Dendritic cell treated with granulocyte-macrophage colony-stimulating factor and Interleukin-4, amounts not matched to agents 40 ng/mL and 50 ng/mL, for 4 days (primary cell): ENCODE results near the gene ZNF652.
A peak's percentile ranks its signal among the peaks of the same experiment; 100 is the strongest.

Experiments used
- H3K27ac Mint-ChIP-seq: one replicate; pipeline ENCODE4 v1.8.0; 2022; ENCODE audit warnings: mild to moderate bottlenecking, mixed read lengths
- H3K27me3 Mint-ChIP-seq: one replicate; pipeline ENCODE4 v1.8.0; 2022; ENCODE audit warnings: mild to moderate bottlenecking, mixed read lengths
- H3K36me3 Mint-ChIP-seq: one replicate; pipeline ENCODE4 v1.8.0; 2022; ENCODE audit warnings: low read depth, mixed read lengths
- H3K4me1 Mint-ChIP-seq: one replicate; pipeline ENCODE4 v1.8.0; 2022; ENCODE audit warnings: low read depth, mixed read lengths
- H3K4me3 Mint-ChIP-seq: one replicate; pipeline ENCODE4 v1.8.0; 2022; ENCODE audit warnings: mild to moderate bottlenecking, moderate library complexity, mixed read lengths
- H3K9me3 Mint-ChIP-seq: one replicate; pipeline ENCODE4 v1.8.0; 2022; ENCODE audit warnings: mixed read lengths
- intact Hi-C: fragments of 100-400 bp; cut with micrococcal nuclease; formaldehyde crosslinking; loops from one replicate; pipeline ENCODE4 v1.15.0; 2022

ZNF652 gene

DNA sequence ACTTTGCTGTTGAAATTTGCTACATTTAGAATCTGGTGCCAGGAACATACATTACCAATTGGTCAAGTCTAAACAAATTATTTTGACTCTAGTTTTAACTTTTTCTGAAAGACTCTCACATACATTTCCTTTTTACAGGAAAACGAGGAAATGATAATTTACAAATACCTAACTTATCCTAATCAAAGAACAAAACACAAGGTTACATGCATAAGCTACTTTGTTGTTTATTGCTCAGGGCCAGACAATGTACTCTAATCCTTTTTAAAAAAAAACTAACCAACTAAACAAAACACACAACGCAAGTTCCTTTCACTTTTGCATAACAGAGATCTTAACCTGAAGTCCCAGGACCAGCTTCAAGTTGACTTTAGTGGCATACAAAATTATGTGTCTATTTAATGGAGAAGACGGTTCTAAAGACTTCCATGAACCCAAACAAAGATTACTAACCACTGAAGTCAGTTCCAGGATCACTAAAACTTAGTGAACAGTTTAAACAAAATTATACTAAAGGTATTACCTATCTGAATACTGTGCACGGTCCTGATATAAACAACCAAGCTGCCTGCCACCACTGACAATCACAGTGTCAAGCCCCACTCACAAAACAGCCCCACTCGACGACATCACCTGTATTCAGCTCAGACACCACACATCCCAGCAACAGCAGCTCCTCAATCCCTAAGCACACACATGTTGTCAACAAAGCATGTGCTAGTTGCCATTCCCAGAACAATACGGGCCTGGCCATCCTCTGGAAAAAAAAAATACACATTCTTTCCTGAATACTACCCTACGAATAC, 1.9 kb downstream of the ZNF652 start:
- peak overlapping the region; percentile 92 for H3K4me3 Mint-ChIP-seq
- H3K27me3 Mint-ChIP-seq, result no peaks in the 10 kb centered on the region
- peak overlapping the region; percentile 90 for H3K27ac Mint-ChIP-seq
- no peaks in the 10 kb centered on the region for H3K9me3 Mint-ChIP-seq
- H3K36me3 Mint-ChIP-seq, result peaks cover 15% of the 10 kb centered on the region
- H3K4me1 Mint-ChIP-seq, result peaks cover 48% of the 10 kb centered on the region
- intact Hi-C loops, result loop anchor here (2.0 to 5.0 kb wide), 2 partner anchors 13 to 37 kb away; no protein-coding TSS in a partner anchor

- Mint-ChIP-seq H3K4me1 (peaks cover 48% of the 10 kb centered on the region), H3K9me3 (no peaks in the 10 kb centered on the region), H3K36me3 (peaks cover 15% of the 10 kb centered on the region), H3K27ac (peak overlapping the region; percentile 60), H3K27me3 (no peaks in the 10 kb centered on the region), H3K4me3 (peak overlapping the region; percentile 6)
- intact Hi-C loops, result no loop called here
These were observed 3.3 kb downstream of the ZNF652 start for GRCh38 chr17:49358641-49359247.

- Mint-ChIP-seq H3K27ac (no peak overlapping the region), H3K36me3 (peaks cover 13% of the 10 kb centered on the region), H3K4me1 (peaks cover 44% of the 10 kb centered on the region), H3K27me3 (no peaks in the 10 kb centered on the region), H3K4me3 (no peak overlapping the region), H3K9me3 (no peaks in the 10 kb centered on the region)
- intact Hi-C loops, result no loop called here
These were observed 4.5 kb downstream of the ZNF652 start for GRCh38 chr17:49357516-49357915.

DNA sequence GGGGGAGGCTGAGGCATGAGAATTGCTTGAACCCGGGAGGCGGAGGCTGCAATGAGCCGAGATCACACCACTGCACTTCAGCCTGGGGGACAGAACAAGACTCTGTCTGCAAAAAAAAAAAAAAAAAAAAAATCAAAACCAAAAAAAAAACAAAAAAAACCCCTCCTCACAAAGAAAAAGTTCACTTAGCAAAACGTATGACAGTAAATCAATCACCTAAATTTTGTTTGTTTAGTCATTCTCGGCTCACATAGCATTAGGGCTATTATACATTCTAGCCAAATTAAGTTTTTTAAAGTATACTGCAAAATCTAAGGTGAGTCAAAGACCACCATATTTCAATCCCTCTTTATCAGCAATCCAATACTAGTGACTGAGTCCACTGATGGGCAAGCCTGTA, 5.7 kb downstream of the ZNF652 start:
- peaks cover 7% of the 10 kb centered on the region for H3K36me3 Mint-ChIP-seq
- intact Hi-C loops, result no loop called here
- no peak overlapping the region for H3K27ac Mint-ChIP-seq
- no peaks in the 10 kb centered on the region for H3K9me3 Mint-ChIP-seq
- no peaks in the 10 kb centered on the region for H3K27me3 Mint-ChIP-seq
- H3K4me1 Mint-ChIP-seq, result peaks cover 40% of the 10 kb centered on the region
- H3K4me3 Mint-ChIP-seq, result no peak overlapping the region

DNA sequence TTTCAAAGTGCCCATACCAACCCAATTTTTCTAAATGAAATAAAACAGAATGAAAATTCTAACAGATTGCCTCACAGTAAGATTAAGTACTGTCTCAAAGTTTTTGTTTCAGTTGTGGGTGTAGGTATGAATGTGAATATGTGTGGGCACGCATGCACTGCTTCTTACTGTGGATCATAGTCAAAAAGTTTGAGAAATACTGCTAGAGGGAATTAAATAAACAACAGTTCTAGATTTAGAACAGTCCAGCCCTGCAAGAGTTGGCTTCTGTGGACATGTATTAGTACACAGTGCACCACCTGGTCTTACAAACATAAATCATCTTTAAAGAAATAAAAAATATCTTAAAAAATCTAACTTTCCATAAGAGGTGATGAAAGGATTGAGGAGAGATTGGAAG, 8.4 kb downstream of the ZNF652 start:
- intact Hi-C loops, result no loop called here
- Mint-ChIP-seq H3K4me3 (no peak overlapping the region), H3K27ac (no peak overlapping the region), H3K27me3 (no peaks in the 10 kb centered on the region), H3K9me3 (no peaks in the 10 kb centered on the region), H3K4me1 (peaks cover 16% of the 10 kb centered on the region), H3K36me3 (peaks cover 7% of the 10 kb centered on the region)

GRCh38 chr17:49352587-49353154, 9.4 kb downstream of the ZNF652 start:
- Mint-ChIP-seq H3K9me3 (no peaks in the 10 kb centered on the region), H3K27ac (no peak overlapping the region), H3K4me1 (peaks cover 12% of the 10 kb centered on the region), H3K27me3 (no peaks in the 10 kb centered on the region), H3K4me3 (no peak overlapping the region), H3K36me3 (peaks cover 14% of the 10 kb centered on the region)
- intact Hi-C loops, result no loop called here

GRCh38 chr17:49351572-49352140, 10.4 kb downstream of the ZNF652 start:
- H3K27me3 Mint-ChIP-seq, result no peaks in the 10 kb centered on the region
- no peak overlapping the region for H3K4me3 Mint-ChIP-seq
- no peaks in the 10 kb centered on the region for H3K9me3 Mint-ChIP-seq
- H3K36me3 Mint-ChIP-seq, result peaks cover 14% of the 10 kb centered on the region
- H3K27ac Mint-ChIP-seq, result no peak overlapping the region
- H3K4me1 Mint-ChIP-seq, result peaks cover 5% of the 10 kb centered on the region
- intact Hi-C loops, result no loop called here

- intact Hi-C loops, result no loop called here
- Mint-ChIP-seq H3K4me1 (peaks cover 16% of the 10 kb centered on the region), H3K27ac (no peak overlapping the region), H3K9me3 (no peaks in the 10 kb centered on the region), H3K36me3 (peaks cover 14% of the 10 kb centered on the region), H3K27me3 (no peaks in the 10 kb centered on the region), H3K4me3 (no peak overlapping the region)
These were observed 12.5 kb downstream of the ZNF652 start for GRCh38 chr17:49349541-49349940.

DNA sequence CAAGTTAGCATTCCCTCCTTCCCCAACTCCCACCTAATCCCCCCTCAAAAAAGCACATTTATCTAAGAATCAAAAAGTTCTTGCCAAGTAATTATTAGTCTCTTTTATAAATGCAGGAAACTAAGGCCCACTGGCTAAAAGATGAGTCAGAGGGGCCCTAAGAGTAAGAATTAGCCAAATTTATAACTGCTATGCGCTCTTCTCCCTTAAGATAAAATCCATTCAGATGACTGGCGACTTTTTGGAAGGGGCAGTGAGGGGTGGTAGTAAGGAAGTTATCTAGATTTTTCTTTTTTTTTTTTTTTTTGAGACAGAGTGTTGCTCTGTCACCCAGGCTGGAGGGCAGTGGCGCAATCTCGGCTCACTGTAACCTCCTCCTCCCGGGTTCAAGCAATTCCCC, 17.1 kb downstream of the ZNF652 start:
- intact Hi-C loops, result no loop called here
- Mint-ChIP-seq H3K4me3 (no peak overlapping the region), H3K36me3 (peaks cover 14% of the 10 kb centered on the region), H3K27me3 (no peaks in the 10 kb centered on the region), H3K4me1 (peaks cover 43% of the 10 kb centered on the region), H3K27ac (no peak overlapping the region), H3K9me3 (no peaks in the 10 kb centered on the region)

DNA sequence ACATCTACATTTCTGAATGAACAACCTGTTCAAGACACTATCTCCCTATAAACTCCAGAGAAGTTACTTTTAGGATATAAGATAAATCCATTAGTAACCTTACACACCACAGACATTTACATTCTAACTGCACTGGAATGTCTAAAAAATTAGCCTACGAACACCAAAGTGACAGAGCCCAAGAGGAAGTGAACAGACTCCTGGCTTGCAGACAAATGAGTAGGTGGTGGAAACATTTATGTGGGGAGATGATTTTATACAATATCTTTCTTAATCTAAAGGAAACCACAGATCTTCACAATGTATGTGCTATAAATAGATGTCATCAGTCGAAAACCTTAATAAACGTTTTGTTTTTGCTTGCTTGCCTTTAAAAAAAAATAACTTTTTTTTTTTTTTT, 18.8 kb downstream of the ZNF652 start:
- H3K27ac Mint-ChIP-seq, result peak overlapping the region; percentile 28
- peaks cover 4% of the 10 kb centered on the region for H3K36me3 Mint-ChIP-seq
- H3K4me3 Mint-ChIP-seq, result peak overlapping the region; percentile 32
- H3K4me1 Mint-ChIP-seq, result peaks cover 48% of the 10 kb centered on the region
- H3K9me3 Mint-ChIP-seq, result no peaks in the 10 kb centered on the region
- no peaks in the 10 kb centered on the region for H3K27me3 Mint-ChIP-seq
- intact Hi-C loops, result no loop called here

GRCh38 chr17:49342575-49342936, 19.5 kb downstream of the ZNF652 start:
- Mint-ChIP-seq H3K9me3 (no peaks in the 10 kb centered on the region), H3K36me3 (no peaks in the 10 kb centered on the region), H3K27ac (no peak overlapping the region), H3K27me3 (no peaks in the 10 kb centered on the region), H3K4me1 (peaks cover 52% of the 10 kb centered on the region), H3K4me3 (peak overlapping the region; percentile 44)
- intact Hi-C loops, result no loop called here

GRCh38 chr17:49341356-49341755, 20.7 kb downstream of the ZNF652 start:
- Mint-ChIP-seq H3K4me3 (peak overlapping the region; percentile 47), H3K27ac (peak overlapping the region; percentile 67), H3K9me3 (no peaks in the 10 kb centered on the region), H3K4me1 (peaks cover 52% of the 10 kb centered on the region), H3K36me3 (no peaks in the 10 kb centered on the region), H3K27me3 (no peaks in the 10 kb centered on the region)
- intact Hi-C loops, result no loop called here

GRCh38 chr17:49339354-49339753, 22.7 kb downstream of the ZNF652 start:
- H3K4me1 Mint-ChIP-seq, result peaks cover 47% of the 10 kb centered on the region
- no peak overlapping the region for H3K4me3 Mint-ChIP-seq
- no peaks in the 10 kb centered on the region for H3K36me3 Mint-ChIP-seq
- H3K9me3 Mint-ChIP-seq, result no peaks in the 10 kb centered on the region
- no peaks in the 10 kb centered on the region for H3K27me3 Mint-ChIP-seq
- no peak overlapping the region for H3K27ac Mint-ChIP-seq
- intact Hi-C loops, result no loop called here

DNA sequence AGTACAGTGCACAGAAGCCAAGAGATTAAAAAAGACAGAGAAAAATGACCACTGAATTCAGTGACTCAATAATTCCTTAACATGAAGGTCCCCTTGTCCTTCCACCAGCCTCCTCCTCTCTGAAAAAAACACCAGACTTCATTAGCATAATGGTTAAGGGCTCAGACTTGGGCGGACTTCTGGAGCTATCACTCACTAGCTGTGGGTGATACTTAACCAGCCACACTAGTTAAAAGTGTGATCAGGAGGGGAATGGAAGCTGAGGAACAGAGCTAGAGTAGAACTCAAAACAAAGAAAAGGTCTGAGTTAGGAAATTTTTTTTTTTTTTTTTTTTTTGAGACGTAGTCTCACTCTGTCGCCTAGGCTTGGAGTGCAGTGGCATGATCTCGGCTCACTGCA, 23.2 kb downstream of the ZNF652 start:
- no peaks in the 10 kb centered on the region for H3K36me3 Mint-ChIP-seq
- peak overlapping the region; percentile 26 for H3K27ac Mint-ChIP-seq
- no peaks in the 10 kb centered on the region for H3K27me3 Mint-ChIP-seq
- no peaks in the 10 kb centered on the region for H3K9me3 Mint-ChIP-seq
- peaks cover 51% of the 10 kb centered on the region for H3K4me1 Mint-ChIP-seq
- intact Hi-C loops, result no loop called here
- no peak overlapping the region for H3K4me3 Mint-ChIP-seq
